KMS-11 (cell line): ENCODE measurements around the gene CYTIP.

Source experiments
- H2AFZ ChIP-seq: fragments of 200-600 bp; sonication (generic); 2 replicates; pipeline ENCODE4 v1.6.1; 2016; ENCODE audit warnings: antibody characterized with exemption, mixed run types, low read depth
- H3K27ac ChIP-seq: fragments of 200-600 bp; sonication (generic); 2 replicates; pipeline ENCODE4 v1.6.1; 2016; ENCODE audit warnings: mild to moderate bottlenecking, mixed run types
- H3K27me3 ChIP-seq: fragments of 200-600 bp; sonication (generic); 2 replicates; pipeline ENCODE4 v1.6.1; 2017; ENCODE audit warnings: mild to moderate bottlenecking, low read depth, mixed run types, moderate library complexity; ENCODE audit not compliant: insufficient read depth
- H3K36me3 ChIP-seq: fragments of 200-600 bp; sonication (generic); 2 replicates; pipeline ENCODE4 v1.6.1; 2017; ENCODE audit warnings: mild to moderate bottlenecking, mixed run types; ENCODE audit not compliant: insufficient read depth
- H3K4me1 ChIP-seq: fragments of 200-600 bp; sonication (generic); 2 replicates; pipeline ENCODE4 v1.6.1; 2016; ENCODE audit warnings: mild to moderate bottlenecking, low read depth, mixed run types; ENCODE audit not compliant: poor library complexity, severe bottlenecking
- H3K4me2 ChIP-seq: fragments of 200-600 bp; sonication (generic); 2 replicates; pipeline ENCODE4 v1.7.0; 2016; ENCODE audit warnings: mild to moderate bottlenecking, mixed run types
- H3K4me3 ChIP-seq: fragments of 200-600 bp; sonication (generic); IDR thresholded peaks from 2 replicates; pipeline ENCODE4 v1.6.1; 2017; ENCODE audit warnings: low read depth, low read length, mixed read lengths; ENCODE audit not compliant: insufficient read depth
- H3K79me2 ChIP-seq: fragments of 200-600 bp; sonication (generic); 2 replicates; pipeline ENCODE4 v1.6.1; 2016; ENCODE audit warnings: low read depth, mixed run types; ENCODE audit not compliant: insufficient read depth
- H3K9ac ChIP-seq: fragments of 200-600 bp; sonication (generic); 2 replicates; pipeline ENCODE4 v1.6.1; 2016; ENCODE audit warnings: mild to moderate bottlenecking, mixed run types
- H4K20me1 ChIP-seq: fragments of 200-600 bp; sonication (generic); 2 replicates; pipeline ENCODE4 v1.6.1; 2016; ENCODE audit warnings: mild to moderate bottlenecking, mixed run types; ENCODE audit not compliant: insufficient read depth
- TF ChIP-seq, protein P1 (sequence below): fragments of 200-600 bp; sonication (generic); conservative IDR thresholded peaks from 2 replicates; pipeline ENCODE4 v1.6.1; 2017; ENCODE audit warnings: low read depth, mild to moderate bottlenecking, antibody characterized with exemption, low read length, moderate library complexity, mixed read lengths

Gene CYTIP

DNA sequence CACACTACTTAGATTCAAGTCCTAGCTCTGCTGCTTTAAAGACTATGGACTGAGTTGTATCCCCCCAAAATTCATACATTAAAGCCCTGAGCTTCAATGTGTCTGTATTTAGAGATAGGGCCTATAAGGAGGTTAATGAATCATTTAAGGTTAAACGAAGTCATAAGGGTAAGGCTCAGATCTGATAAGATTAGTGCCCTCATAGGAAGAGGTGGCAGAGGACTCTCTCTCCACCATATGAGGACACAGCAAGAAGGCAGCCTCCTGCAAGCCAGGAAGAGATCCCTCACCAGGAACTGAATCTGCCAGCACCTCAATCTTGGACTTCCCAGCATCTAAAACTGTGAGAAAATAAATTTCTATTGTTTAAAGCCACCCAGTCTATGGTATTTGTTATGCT is 3.1 kb upstream of the CYTIP start:
- H3K27me3 ChIP-seq, result no peaks in the 10 kb centered on the region
- peak overlapping the region; percentile 89; the same call in 1 of the 2 replicates for H3K4me2 ChIP-seq
- H3K4me3 ChIP-seq, result no peak overlapping the region
- H3K9ac ChIP-seq, result no peak overlapping the region
- no peaks in the 10 kb centered on the region for H4K20me1 ChIP-seq
- H3K79me2 ChIP-seq, result peaks cover 38% of the 10 kb centered on the region
- H3K4me1 ChIP-seq, result peaks cover 28% of the 10 kb centered on the region
- H3K27ac ChIP-seq, result no peak overlapping the region
- TF ChIP-seq, protein P1, sequence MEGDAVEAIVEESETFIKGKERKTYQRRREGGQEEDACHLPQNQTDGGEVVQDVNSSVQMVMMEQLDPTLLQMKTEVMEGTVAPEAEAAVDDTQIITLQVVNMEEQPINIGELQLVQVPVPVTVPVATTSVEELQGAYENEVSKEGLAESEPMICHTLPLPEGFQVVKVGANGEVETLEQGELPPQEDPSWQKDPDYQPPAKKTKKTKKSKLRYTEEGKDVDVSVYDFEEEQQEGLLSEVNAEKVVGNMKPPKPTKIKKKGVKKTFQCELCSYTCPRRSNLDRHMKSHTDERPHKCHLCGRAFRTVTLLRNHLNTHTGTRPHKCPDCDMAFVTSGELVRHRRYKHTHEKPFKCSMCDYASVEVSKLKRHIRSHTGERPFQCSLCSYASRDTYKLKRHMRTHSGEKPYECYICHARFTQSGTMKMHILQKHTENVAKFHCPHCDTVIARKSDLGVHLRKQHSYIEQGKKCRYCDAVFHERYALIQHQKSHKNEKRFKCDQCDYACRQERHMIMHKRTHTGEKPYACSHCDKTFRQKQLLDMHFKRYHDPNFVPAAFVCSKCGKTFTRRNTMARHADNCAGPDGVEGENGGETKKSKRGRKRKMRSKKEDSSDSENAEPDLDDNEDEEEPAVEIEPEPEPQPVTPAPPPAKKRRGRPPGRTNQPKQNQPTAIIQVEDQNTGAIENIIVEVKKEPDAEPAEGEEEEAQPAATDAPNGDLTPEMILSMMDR, result no peak
- no peak overlapping the region for H2AFZ ChIP-seq
- H3K36me3 ChIP-seq, result no peaks in the 10 kb centered on the region

DNA sequence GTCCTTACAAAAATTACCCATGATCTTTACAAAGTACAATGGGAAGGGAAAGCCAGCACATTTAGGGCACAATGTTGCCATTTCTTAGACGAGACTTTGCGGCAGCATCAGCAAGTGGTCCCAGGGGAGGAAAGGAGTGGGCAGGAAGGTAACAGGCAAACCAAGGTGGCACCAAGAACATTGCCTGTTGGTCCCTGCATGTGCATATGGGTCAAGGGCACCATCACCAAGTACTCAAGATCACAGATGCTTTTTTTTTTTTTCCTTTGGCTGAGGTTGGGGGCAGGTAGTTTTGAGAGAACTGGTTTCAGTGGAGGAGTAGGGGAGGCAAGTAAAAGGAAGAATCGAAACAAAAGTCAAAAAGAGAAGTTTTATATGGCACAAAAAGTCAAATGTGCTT is 752 bp upstream of the CYTIP start:
- Histone ChIP-seq H3K79me2 (peaks cover 62% of the 10 kb centered on the region), H3K27ac (peak overlapping the region; percentile 89), H2AFZ (peak overlapping the region; percentile 63), H3K4me2 (peak overlapping the region; percentile 89), H3K9ac (peak overlapping the region; percentile 93), H3K4me1 (peaks cover 28% of the 10 kb centered on the region), H3K4me3 (peak overlapping the region; percentile 97), H3K36me3 (no peaks in the 10 kb centered on the region; the same call in 1 of the 2 replicates), H3K27me3 (no peaks in the 10 kb centered on the region), H4K20me1 (peaks cover 9% of the 10 kb centered on the region; the same call in 1 of the 2 replicates)
- TF ChIP-seq, protein P1, result 0 out of 2 replicates have a peak, but pooled peaks have one; percentile 13

DNA sequence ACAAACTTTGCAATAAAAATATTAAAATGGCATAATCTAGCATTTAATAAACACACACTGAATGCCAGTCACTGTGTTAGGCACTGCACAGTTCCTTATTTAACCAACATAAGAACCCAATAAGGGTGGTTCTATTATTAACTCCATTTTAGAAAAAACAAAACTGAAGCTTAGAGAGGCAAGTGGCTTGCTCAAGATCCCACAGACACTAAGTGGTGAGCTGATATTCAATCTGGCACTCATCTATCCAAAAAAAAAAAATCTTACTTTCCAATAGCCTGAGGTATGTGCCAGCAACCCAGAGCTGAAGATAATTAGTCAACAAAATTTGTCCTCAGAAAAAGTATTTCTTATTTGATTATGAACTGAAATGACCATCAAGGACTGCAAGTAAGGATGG is 799 bp downstream of the CYTIP start:
- Histone ChIP-seq H3K36me3 (no peaks in the 10 kb centered on the region; the same call in 1 of the 2 replicates), H3K4me3 (peak overlapping the region; percentile 97), H3K4me1 (peaks cover 42% of the 10 kb centered on the region), H4K20me1 (peaks cover 24% of the 10 kb centered on the region), H3K27ac (peak overlapping the region; percentile 89), H3K27me3 (no peaks in the 10 kb centered on the region), H2AFZ (no peak overlapping the region), H3K4me2 (peak overlapping the region; percentile 89), H3K79me2 (peaks cover 77% of the 10 kb centered on the region), H3K9ac (peak overlapping the region; percentile 93)
- TF ChIP-seq, protein P1, result no peak

DNA sequence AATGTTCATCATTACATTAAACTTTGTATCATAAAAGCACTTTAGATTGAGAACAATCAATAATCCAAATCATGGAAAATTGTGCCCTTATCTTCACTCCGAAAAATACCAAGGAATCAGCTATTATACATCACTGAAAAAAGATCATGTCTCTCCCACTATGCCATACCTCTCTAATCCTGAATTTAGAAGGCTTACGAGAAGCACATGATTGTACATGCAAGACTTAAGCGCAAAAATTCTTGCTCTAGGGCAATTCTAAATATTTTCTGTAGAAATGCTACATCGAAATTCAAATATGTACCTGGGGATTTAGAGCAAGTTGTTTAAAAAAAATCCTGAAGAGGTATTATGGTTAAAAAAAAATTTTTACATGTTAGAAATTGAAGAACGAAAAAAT is 1.3 kb downstream of the CYTIP start:
- Histone ChIP-seq H3K27ac (peak overlapping the region; percentile 89), H3K9ac (peak overlapping the region; percentile 93), H3K79me2 (peaks cover 82% of the 10 kb centered on the region), H3K27me3 (no peaks in the 10 kb centered on the region), H3K4me3 (peak overlapping the region; percentile 97), H3K4me2 (peak overlapping the region; percentile 89), H4K20me1 (peaks cover 29% of the 10 kb centered on the region), H3K4me1 (peaks cover 47% of the 10 kb centered on the region), H2AFZ (no peak overlapping the region), H3K36me3 (no peaks in the 10 kb centered on the region; the same call in 1 of the 2 replicates)
- TF ChIP-seq, protein P1, result no peak
